ENCODE results near the gene EEF1E1. TPM values are rescaled to one million over a fixed set of nuclear protein-coding genes. Genes with fewer than 3 reads are reported as not detected.

EEF1E1 gene
- polyA plus RNA-seq, 3 donors = 14.6 to 42.2 (median 26.2) TPM

GRCh38 chr6:8074213-8074612 lies 28.1 kb downstream of the EEF1E1 start:
- Histone ChIP-seq H3K27me3 (ENCODE audit: control insufficient read depth in 2 of 2, insufficient read depth in 2 of 2, low read length in 2 of 2) (no peaks in the 10 kb centered on the region), H2AFZ (ENCODE audit: insufficient read depth, low read depth, low read length, poor library complexity, severe bottlenecking) (peak overlapping the region; percentile 1), H3K4me1 (ENCODE audit: control insufficient read depth in 1 of 2, insufficient read depth in 2 of 2, low read length in 2 of 2) (peaks cover 26 to 36% of the 10 kb centered on the region in 2 donors), H3K4me3 (replicated peaks in 1 of 3; ENCODE audit: low read depth in 2 of 3, low read length in 3 of 3) (no peak overlapping the region), H3K79me2 (ENCODE audit: insufficient read depth, low read length) (peaks cover 13% of the 10 kb centered on the region), H4K20me1 (ENCODE audit: insufficient read depth, low read length) (no peaks in the 10 kb centered on the region), H3K36me3 (replicated peaks in 1 of 2; ENCODE audit: control insufficient read depth in 1 of 2, insufficient read depth in 2 of 2, low read length in 2 of 2) (no peaks in the 10 kb centered on the region), H3K27ac (ENCODE audit: low read depth in 1 of 2, low read length in 2 of 2) (peak overlapping the region in 1 of 2 donors; percentile 68), H3K9ac (ENCODE audit: insufficient read depth, low read length, poor library complexity, severe bottlenecking) (no peak overlapping the region), H3K9me3 (replicated peaks in 1 of 2; ENCODE audit: control insufficient read depth in 1 of 2, insufficient read depth in 1 of 2, low read length in 2 of 2) (no peaks in the 10 kb centered on the region), H3K4me2 (replicated peaks; ENCODE audit: extremely low read depth, low read length, poor library complexity, severe bottlenecking) (no peak overlapping the region)
- intact Hi-C loops (cut with micrococcal nuclease) = no loop called here
- TF ChIP-seq, protein P1, sequence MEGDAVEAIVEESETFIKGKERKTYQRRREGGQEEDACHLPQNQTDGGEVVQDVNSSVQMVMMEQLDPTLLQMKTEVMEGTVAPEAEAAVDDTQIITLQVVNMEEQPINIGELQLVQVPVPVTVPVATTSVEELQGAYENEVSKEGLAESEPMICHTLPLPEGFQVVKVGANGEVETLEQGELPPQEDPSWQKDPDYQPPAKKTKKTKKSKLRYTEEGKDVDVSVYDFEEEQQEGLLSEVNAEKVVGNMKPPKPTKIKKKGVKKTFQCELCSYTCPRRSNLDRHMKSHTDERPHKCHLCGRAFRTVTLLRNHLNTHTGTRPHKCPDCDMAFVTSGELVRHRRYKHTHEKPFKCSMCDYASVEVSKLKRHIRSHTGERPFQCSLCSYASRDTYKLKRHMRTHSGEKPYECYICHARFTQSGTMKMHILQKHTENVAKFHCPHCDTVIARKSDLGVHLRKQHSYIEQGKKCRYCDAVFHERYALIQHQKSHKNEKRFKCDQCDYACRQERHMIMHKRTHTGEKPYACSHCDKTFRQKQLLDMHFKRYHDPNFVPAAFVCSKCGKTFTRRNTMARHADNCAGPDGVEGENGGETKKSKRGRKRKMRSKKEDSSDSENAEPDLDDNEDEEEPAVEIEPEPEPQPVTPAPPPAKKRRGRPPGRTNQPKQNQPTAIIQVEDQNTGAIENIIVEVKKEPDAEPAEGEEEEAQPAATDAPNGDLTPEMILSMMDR (IDR thresholded peaks at IDR 0.05) = no peak
- 97% methylated on average over 3 of the region's 4 CpGs for WGBS (ENCODE audit: insufficient coverage)
- Mint-ChIP-seq H3K27ac (peak overlapping the region in 5 of 7 donors; percentile 2 to 87 (median 75)), H3K4me1 (peaks cover 48% of the 10 kb centered on the region), H3K27me3 (ENCODE audit: low read depth in 3 of 3) (no peaks in the 10 kb centered on the region), H3K4me3 (no peak overlapping the region), H3K9me3 (peaks cover 0 to 1% (median 0%) of the 10 kb centered on the region in 7 donors), H3K36me3 (peaks cover 2 to 5% of the 10 kb centered on the region in 2 donors)
- DNase-seq = no peak

DNA sequence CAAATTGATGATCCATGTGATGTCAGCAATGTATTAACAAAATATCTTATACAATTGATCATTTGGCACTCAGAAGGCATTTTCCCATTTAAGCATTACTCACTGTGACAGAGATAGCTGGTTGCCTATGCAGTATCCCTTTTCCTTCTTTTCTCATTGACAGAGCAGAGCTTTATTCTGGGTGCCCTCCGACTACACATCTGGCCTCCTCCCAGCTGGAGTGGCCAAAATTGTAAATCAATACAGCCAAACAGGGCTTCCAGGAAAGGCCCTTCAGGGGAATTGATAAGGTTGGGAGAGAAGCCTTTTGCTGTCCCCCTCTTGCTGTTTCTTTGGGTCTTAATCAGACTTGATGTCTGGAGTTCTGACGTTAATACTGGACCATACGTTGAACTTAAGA lies 28.6 kb downstream of the EEF1E1 start:
- TF ChIP-seq, protein P1 (IDR thresholded peaks at IDR 0.05) = no peak
- Histone ChIP-seq H3K36me3 (replicated peaks in 1 of 2; ENCODE audit: control insufficient read depth in 1 of 2, insufficient read depth in 2 of 2, low read length in 2 of 2) (no peaks in the 10 kb centered on the region), H4K20me1 (ENCODE audit: insufficient read depth, low read length) (no peaks in the 10 kb centered on the region), H3K27ac (ENCODE audit: low read depth in 1 of 2, low read length in 2 of 2) (peak overlapping the region in 1 of 2 donors; percentile 68), H3K9ac (ENCODE audit: insufficient read depth, low read length, poor library complexity, severe bottlenecking) (no peak overlapping the region), H3K27me3 (ENCODE audit: control insufficient read depth in 2 of 2, insufficient read depth in 2 of 2, low read length in 2 of 2) (no peaks in the 10 kb centered on the region), H2AFZ (ENCODE audit: insufficient read depth, low read depth, low read length, poor library complexity, severe bottlenecking) (no peak overlapping the region), H3K4me3 (replicated peaks in 1 of 3; ENCODE audit: low read depth in 2 of 3, low read length in 3 of 3) (no peak overlapping the region), H3K4me1 (ENCODE audit: control insufficient read depth in 1 of 2, insufficient read depth in 2 of 2, low read length in 2 of 2) (peaks cover 22 to 32% of the 10 kb centered on the region in 2 donors), H3K9me3 (replicated peaks in 1 of 2; ENCODE audit: control insufficient read depth in 1 of 2, insufficient read depth in 1 of 2, low read length in 2 of 2) (no peaks in the 10 kb centered on the region), H3K4me2 (replicated peaks; ENCODE audit: extremely low read depth, low read length, poor library complexity, severe bottlenecking) (no peak overlapping the region), H3K79me2 (ENCODE audit: insufficient read depth, low read length) (peaks cover 9% of the 10 kb centered on the region)
- WGBS (ENCODE audit: insufficient coverage) = 100% methylated on average over 2 of the region's 3 CpGs
- intact Hi-C loops (cut with micrococcal nuclease) = no loop called here
- peaks cover 2 to 5% of the 10 kb centered on the region in 2 donors for H3K36me3 Mint-ChIP-seq
- H3K27ac Mint-ChIP-seq = no peak overlapping the region
- peaks cover 0 to 1% (median 0%) of the 10 kb centered on the region in 7 donors for H3K9me3 Mint-ChIP-seq
- no peak for DNase-seq
- H3K4me3 Mint-ChIP-seq = no peak overlapping the region
- H3K4me1 Mint-ChIP-seq = peaks cover 46% of the 10 kb centered on the region
- no peaks in the 10 kb centered on the region for H3K27me3 Mint-ChIP-seq (ENCODE audit: low read depth in 3 of 3)
